ENCODE results near the gene SYF2. TPM values are rescaled to one million over a fixed set of nuclear protein-coding genes. Genes with fewer than 3 reads are reported as not detected.

Gene SYF2
- total RNA-seq, 1 donor from 2014 or later, result 38.8 TPM

DNA sequence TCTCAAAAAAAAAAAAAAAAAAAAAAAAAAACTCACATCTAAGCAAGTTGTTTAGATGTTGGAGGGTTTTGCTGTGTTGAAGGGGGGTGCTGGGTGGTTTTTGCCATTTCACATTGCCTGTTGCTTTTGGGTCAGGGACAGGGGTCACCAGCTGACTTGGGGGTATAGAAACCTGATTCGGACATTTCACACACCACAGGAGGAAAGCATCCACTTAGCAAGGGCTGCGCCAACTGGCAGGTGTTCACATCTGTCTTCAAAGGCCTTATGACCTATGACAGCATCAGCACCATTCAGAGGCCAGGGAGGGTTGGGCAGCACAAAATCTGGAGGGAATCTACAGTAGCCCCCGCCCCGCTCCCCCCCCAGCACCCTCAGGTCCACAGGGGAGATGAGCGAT is 45.2 kb downstream of the SYF2 start:
- TF ChIP-seq, protein P1, sequence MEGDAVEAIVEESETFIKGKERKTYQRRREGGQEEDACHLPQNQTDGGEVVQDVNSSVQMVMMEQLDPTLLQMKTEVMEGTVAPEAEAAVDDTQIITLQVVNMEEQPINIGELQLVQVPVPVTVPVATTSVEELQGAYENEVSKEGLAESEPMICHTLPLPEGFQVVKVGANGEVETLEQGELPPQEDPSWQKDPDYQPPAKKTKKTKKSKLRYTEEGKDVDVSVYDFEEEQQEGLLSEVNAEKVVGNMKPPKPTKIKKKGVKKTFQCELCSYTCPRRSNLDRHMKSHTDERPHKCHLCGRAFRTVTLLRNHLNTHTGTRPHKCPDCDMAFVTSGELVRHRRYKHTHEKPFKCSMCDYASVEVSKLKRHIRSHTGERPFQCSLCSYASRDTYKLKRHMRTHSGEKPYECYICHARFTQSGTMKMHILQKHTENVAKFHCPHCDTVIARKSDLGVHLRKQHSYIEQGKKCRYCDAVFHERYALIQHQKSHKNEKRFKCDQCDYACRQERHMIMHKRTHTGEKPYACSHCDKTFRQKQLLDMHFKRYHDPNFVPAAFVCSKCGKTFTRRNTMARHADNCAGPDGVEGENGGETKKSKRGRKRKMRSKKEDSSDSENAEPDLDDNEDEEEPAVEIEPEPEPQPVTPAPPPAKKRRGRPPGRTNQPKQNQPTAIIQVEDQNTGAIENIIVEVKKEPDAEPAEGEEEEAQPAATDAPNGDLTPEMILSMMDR (IDR thresholded peaks at IDR 0.05), result no peak
- no peak for ATAC-seq
- Histone ChIP-seq H3K4me3 (no peak overlapping the region), H3K27me3 (peaks cover 4% of the 10 kb centered on the region), H3K9me3 (no peaks in the 10 kb centered on the region), H3K4me1 (no peaks in the 10 kb centered on the region), H3K27ac (no peak overlapping the region), H3K36me3 (no peaks in the 10 kb centered on the region)
- no peak for DNase-seq
- intact Hi-C loops (cut with DNase I), result no loop called here

DNA sequence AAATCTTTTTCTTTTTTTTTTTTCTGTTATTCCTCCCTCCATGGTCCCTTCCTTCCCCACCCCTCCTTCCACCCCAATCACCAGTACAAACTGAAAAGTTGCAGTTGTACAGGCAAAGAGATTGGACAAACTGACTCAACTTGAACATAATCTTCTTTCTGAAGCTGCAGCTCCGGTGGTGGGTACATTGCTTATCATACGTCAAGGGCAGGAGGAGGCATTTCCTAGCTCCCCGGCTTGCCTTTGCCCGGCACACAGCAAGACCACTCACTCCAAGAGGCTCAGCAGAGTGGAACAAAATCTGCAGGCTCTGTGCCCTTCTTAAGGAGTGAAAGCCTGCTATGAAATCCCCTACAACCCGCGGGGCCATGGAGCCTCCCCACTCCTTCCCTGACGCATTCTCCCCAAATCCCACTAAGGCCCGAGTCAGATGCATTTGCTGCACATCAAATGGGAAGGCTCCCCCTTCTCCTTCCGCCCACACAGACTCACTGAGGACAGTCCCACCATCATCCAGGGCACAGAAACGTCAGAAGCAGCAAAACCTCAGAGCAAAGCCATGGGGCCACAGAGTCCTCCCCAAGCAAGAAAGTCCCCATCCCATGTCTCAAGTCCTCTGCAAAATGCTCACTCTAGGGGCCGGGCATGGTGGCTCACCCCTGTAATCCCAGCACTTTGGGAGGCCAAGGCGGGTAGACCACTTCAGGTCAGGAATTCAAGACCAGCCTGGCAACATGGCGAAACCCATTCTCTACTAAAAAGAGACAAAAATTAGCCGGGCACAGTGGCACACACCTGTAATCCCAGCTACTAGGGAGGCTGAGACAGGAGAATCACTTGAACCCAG is 45.9 kb downstream of the SYF2 start:
- ATAC-seq, result no peak
- Histone ChIP-seq H3K27me3 (peaks cover 4% of the 10 kb centered on the region), H3K9me3 (no peaks in the 10 kb centered on the region), H3K4me1 (no peaks in the 10 kb centered on the region), H3K4me3 (no peak overlapping the region), H3K27ac (no peak overlapping the region), H3K36me3 (no peaks in the 10 kb centered on the region)
- DNase-seq, result no peak
- intact Hi-C loops (cut with DNase I), result no loop called here
- TF ChIP-seq, protein P1 (IDR thresholded peaks at IDR 0.05), result no peak

DNA sequence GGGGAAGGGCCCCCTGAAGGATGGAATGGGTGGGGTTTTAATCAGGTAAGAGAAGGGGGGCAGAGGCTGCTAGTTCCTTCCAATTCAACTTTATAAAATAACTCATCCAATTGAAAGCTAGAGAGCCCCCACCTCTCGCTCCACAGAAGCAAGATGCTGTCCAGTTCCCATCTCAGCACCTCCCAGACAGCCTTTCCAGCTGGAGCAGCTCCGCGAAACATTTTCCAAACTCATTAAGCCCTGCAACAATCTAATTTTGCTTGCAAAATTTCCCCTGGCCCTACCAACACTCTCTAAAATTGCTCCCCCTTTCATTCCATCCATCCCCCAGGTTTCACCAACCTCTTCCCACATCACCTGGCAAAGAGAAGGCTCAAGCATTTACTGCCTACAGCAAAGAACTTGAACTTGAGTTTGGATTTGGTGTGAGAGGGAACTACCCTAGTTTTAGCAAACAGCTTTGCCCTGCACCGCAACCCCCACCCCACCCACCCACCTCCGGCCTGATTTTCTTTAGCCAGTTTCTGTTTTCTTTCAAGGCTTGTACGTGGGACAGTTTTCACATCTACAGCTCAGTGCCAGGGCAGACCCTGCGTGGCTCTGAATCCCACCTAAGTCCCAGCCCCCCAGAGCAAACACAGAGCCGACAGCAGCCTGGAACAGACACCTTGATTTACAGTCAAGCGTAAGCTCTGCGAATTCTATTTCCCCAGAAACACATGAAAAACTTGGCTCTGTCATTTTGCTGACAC is 46.7 kb downstream of the SYF2 start:
- no peak for ATAC-seq
- no peaks in the 10 kb centered on the region for H3K4me1 ChIP-seq
- peak; percentile 32 for DNase-seq
- H3K27me3 ChIP-seq, result peaks cover 4% of the 10 kb centered on the region
- H3K27ac ChIP-seq, result no peak overlapping the region
- no peak overlapping the region for H3K4me3 ChIP-seq
- H3K9me3 ChIP-seq, result no peaks in the 10 kb centered on the region
- TF ChIP-seq, protein P1 (IDR thresholded peaks at IDR 0.05), result no peak
- no peaks in the 10 kb centered on the region for H3K36me3 ChIP-seq
- intact Hi-C loops (cut with DNase I), result no loop called here

DNA sequence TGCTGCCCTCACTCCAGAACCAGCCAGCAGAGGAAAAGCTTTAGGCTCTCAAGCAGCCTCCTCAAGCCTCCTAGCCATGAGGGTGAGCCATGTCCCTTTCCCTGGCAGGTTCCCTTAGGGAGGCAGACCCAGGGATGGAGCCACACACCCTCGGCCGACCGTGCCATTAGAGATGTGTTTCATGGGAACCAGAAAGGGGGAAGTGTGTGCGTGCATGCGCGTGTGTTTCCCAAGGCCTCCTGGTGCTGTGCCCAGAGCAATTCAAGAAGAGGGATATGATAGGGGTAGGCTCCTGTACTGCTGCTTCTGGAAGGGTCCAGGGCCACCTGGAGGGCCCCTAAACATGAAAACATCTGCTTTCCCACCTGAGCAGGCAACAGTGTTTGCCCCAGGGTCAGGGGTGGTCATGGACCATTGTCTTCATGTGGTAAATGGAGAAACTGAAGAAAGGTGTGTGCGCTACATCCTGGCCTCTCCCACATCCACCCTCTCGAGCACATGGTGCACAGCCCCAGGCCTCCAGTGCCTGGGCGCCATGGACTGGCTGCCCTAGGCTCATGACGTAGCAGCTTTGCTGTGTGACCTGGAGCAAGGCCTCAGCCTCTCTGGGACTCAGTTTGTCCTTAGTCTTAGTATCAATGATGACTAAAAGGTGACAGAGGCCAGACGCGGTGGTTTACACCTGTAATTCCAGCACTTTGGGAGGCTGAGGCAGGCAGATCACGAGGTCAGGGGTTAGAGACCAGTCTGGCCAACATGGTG is 48.1 kb downstream of the SYF2 start:
- ATAC-seq, result peak; percentile 33
- intact Hi-C loops (cut with DNase I), result no loop called here
- H3K27me3 ChIP-seq, result peaks cover 4% of the 10 kb centered on the region

More for the DNA sequence above, 48.1 kb downstream of the SYF2 start:
- Histone ChIP-seq H3K27ac (no peak overlapping the region), H3K4me3 (no peak overlapping the region), H3K4me1 (no peaks in the 10 kb centered on the region), H3K36me3 (no peaks in the 10 kb centered on the region), H3K9me3 (no peaks in the 10 kb centered on the region)
- TF ChIP-seq, protein P1 (IDR thresholded peaks at IDR 0.05), result no peak
- no peak for DNase-seq
